Measurements from ENCODE around the gene PTPN6. TPM values are rescaled to one million over a fixed set of nuclear protein-coding genes. Genes with fewer than 3 reads are reported as not detected.
A peak's percentile ranks its signal among the peaks of the same experiment; 100 is the strongest.

PTPN6 gene
- total RNA-seq, 2 experiments from 2014 or later: 79.0 to 83.5 TPM

DNA sequence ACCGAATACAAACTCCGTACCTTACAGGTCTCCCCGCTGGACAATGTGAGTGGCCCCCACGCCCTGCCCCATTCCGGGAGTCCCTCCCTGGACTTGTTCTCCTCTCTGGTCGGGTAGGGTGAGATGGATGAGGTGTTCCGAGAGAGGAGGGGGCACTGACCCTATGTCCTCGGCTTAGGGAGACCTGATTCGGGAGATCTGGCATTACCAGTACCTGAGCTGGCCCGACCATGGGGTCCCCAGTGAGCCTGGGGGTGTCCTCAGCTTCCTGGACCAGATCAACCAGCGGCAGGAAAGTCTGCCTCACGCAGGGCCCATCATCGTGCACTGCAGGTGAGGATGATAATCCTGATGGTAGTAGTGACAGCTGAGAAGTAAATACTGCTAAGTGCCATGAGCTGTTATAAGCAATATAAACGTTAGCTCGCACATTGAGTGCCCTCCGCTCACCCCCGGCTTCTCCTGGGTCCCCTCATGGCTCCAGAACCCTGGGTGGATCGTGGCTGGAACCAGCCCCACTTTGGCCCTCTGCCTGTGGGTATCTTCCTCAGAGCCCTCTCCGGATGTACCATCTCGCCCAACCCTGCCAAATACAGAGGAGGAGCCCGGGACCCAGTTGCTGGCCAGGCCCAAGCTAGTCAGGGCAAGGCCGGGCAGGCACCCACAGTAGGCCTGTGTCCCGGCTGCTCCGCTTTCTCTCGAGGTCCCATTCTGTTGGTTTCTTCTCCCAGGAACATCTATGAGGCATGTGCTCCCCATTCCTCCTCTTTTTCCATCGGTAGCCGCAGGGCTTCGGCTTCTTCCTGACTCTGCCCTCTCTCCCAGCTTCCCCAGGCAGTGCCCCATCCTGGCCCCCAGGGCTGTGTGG lies 6.8 kb downstream of the PTPN6 start:
- Histone ChIP-seq H3K27me3 (ENCODE audit: control insufficient read depth in 1 of 2, insufficient read depth in 2 of 2, low read length in 2 of 2) (no peaks in the 10 kb centered on the region), H3K27ac (ENCODE audit: low read depth in 1 of 2, low read length in 2 of 2) (peak overlapping the region; percentile 90 to 96), H3K9me3 (ENCODE audit: control insufficient read depth in 1 of 2, insufficient read depth in 1 of 2, low read length in 2 of 2) (no peaks in the 10 kb centered on the region), H3K4me1 (ENCODE audit: insufficient read depth, low read length) (peaks cover 100% of the 10 kb centered on the region), H3K36me3 (ENCODE audit: insufficient read depth, low read length) (peaks cover 65% of the 10 kb centered on the region), H3K4me3 (ENCODE audit: low read length) (peak overlapping the region; percentile 50)
- TF ChIP-seq, protein P1, sequence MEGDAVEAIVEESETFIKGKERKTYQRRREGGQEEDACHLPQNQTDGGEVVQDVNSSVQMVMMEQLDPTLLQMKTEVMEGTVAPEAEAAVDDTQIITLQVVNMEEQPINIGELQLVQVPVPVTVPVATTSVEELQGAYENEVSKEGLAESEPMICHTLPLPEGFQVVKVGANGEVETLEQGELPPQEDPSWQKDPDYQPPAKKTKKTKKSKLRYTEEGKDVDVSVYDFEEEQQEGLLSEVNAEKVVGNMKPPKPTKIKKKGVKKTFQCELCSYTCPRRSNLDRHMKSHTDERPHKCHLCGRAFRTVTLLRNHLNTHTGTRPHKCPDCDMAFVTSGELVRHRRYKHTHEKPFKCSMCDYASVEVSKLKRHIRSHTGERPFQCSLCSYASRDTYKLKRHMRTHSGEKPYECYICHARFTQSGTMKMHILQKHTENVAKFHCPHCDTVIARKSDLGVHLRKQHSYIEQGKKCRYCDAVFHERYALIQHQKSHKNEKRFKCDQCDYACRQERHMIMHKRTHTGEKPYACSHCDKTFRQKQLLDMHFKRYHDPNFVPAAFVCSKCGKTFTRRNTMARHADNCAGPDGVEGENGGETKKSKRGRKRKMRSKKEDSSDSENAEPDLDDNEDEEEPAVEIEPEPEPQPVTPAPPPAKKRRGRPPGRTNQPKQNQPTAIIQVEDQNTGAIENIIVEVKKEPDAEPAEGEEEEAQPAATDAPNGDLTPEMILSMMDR (IDR thresholded peaks at IDR 0.05): no peak
- CTCF ChIA-PET: interaction anchor here (1.0 to 13.3 kb wide), 4 partner anchors 10 to 86 kb away, joined by 3 to 324 read pairs (median 12); partner anchors contain the start of genes C12orf57, PTPN6 and RNU7-1
- peak overlapping the region; percentile 97 for H3K27ac Mint-ChIP-seq
- no peaks in the 10 kb centered on the region for H3K27me3 Mint-ChIP-seq
- DNase-seq (peak in 2 of 14 experiments; percentile 32 to 36), ATAC-seq (ENCODE audit: poor library complexity) (no peak)
- intact Hi-C loops (cut with DNase I, micrococcal nuclease): no loop called here
- H3K4me3 Mint-ChIP-seq: peak overlapping the region; percentile 92
- H3K9me3 Mint-ChIP-seq: no peaks in the 10 kb centered on the region
- H3K36me3 Mint-ChIP-seq (ENCODE audit: low read depth): peaks cover 88% of the 10 kb centered on the region
- POLR2A ChIA-PET: interaction anchor here (0.7 to 16.4 kb wide), 15 partner anchors 10 to 507 kb away, joined by 3 to 963 read pairs (median 6); partner anchors contain the start of genes C12orf57, C1RL, COPS7A and EMG1
- H3K4me1 Mint-ChIP-seq (ENCODE audit: low read depth): peaks cover 90% of the 10 kb centered on the region

DNA sequence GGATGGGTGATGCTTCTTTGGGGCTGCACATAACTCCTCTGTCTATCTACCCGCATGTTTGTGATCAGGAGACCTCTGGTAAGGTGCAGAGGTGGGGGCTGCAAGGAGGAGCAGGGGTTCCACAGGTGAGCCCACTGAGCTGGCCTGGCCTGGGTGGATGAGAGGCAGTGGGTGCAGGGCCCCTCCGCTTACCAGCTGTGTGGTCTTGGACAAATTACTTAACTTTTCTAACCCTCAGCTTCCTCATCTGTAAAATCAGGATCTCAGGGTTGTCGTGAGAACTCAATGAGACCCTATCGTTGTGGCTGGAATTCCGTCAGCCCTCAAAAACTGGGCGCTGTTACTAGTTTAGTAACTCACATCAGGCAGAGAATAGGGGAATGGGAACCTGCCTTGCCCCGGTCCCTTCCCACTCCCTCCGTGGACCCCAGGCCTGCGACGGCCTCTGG lies 7.5 kb downstream of the PTPN6 start:
- ATAC-seq (ENCODE audit: poor library complexity): no peak

More for the DNA sequence above, 7.5 kb downstream of the PTPN6 start:
- no peaks in the 10 kb centered on the region for H3K27me3 Mint-ChIP-seq
- Histone ChIP-seq H3K4me1 (ENCODE audit: insufficient read depth, low read length) (peaks cover 98% of the 10 kb centered on the region), H3K27me3 (ENCODE audit: control insufficient read depth in 1 of 2, insufficient read depth in 2 of 2, low read length in 2 of 2) (no peaks in the 10 kb centered on the region), H3K36me3 (ENCODE audit: insufficient read depth, low read length) (peaks cover 59% of the 10 kb centered on the region), H3K27ac (ENCODE audit: low read depth in 1 of 2, low read length in 2 of 2) (peak overlapping the region; percentile 90 to 96), H3K4me3 (ENCODE audit: low read length) (peak overlapping the region; percentile 50), H3K9me3 (ENCODE audit: control insufficient read depth in 1 of 2, insufficient read depth in 1 of 2, low read length in 2 of 2) (no peaks in the 10 kb centered on the region)
- intact Hi-C loops (cut with DNase I, micrococcal nuclease): no loop called here
- H3K27ac Mint-ChIP-seq: peak overlapping the region; percentile 97
- DNase-seq: no peak
- ChIA-PET POLR2A (interaction anchor here (0.7 to 16.4 kb wide), 16 partner anchors 10 to 507 kb away, joined by 3 to 963 read pairs (median 6); partner anchors contain the start of genes C12orf57, C1RL, COPS7A and EMG1), CTCF (interaction anchor here (1.0 to 13.3 kb wide), 5 partner anchors 11 to 151 kb away, joined by 3 to 324 read pairs (median 4); partner anchors contain the start of genes C12orf57, C1RL, PTPN6 and RNU7-1)
- H3K9me3 Mint-ChIP-seq: no peaks in the 10 kb centered on the region
- peaks cover 85% of the 10 kb centered on the region for H3K4me1 Mint-ChIP-seq (ENCODE audit: low read depth)
- TF ChIP-seq, protein P1 (IDR thresholded peaks at IDR 0.05): no peak
- peaks cover 81% of the 10 kb centered on the region for H3K36me3 Mint-ChIP-seq (ENCODE audit: low read depth)
- peak overlapping the region; percentile 92 for H3K4me3 Mint-ChIP-seq

All from CD4-positive, alpha-beta T cell (primary cell).